K562 (cell line): ENCODE measurements around the gene TUB. TPM values are rescaled to one million over a fixed set of nuclear protein-coding genes. Genes with fewer than 3 reads are reported as not detected.

Source experiments
- ILF3 ChIP-seq: fragments of 450-650 bp; IDR thresholded peaks from 2 replicates; pipeline ENCODE4 v1.6.1; 2018; ENCODE audit warnings: antibody characterized with exemption, mild to moderate bottlenecking, moderate library complexity, borderline replicate concordance
- KDM2B ChIP-seq: fragments of 250-450 bp; sonication (Bioruptor Pico); IDR thresholded peaks from 2 replicates; pipeline ENCODE4 v1.8.0; 2021; ENCODE audit warnings: mild to moderate bottlenecking, moderate library complexity
- POLR2B ChIP-seq: fragments of 450-650 bp; IDR thresholded peaks from 2 replicates; pipeline ENCODE4 v1.6.1; 2018; ENCODE audit warnings: low read depth; ENCODE audit not compliant: partially characterized antibody
- TOE1 ChIP-seq, 2 experiments: fragments of 450-650 bp in 1 of 2; sonication (generic) in 1 of 2; formaldehyde crosslinking in 1 of 2; IDR thresholded peaks; 2 replicates each; pipeline versions ENCODE4 v1.7.1 to v1.8.0; 2016 to 2022; ENCODE audit warnings: borderline replicate concordance in 2 of 2, mild to moderate bottlenecking in 2 of 2, antibody characterized with exemption in 1 of 2, inconsistent platforms in 1 of 2, low read depth in 1 of 2, missing genetic modification reagents in 1 of 2, moderate library complexity in 1 of 2
- ZBTB9 ChIP-seq: fragments of 450-650 bp; formaldehyde crosslinking; IDR thresholded peaks from 2 replicates; pipeline ENCODE4 v1.4.0; 2020; ENCODE audit warnings: mild to moderate bottlenecking, moderate library complexity
- ZZZ3 ChIP-seq: fragments of 450-650 bp; IDR thresholded peaks from 2 replicates; pipeline ENCODE4 v1.6.1; 2016; ENCODE audit warnings: antibody characterized with exemption, mild to moderate bottlenecking, moderate library complexity
- polyA plus RNA-seq, 8 experiments: library from polyadenylated mRNA; depleted of rRNA in 4 of 8; stranded (reverse) in 5 of 8; unstranded in 3 of 8; fragments of >200 nt; fragmentation: Nextera tagmentation in 2 of 8; fragmentation: Illumina TruSeq in 1 of 8; extraction: Ambion mirVana in 2 of 8; extraction: Trizol in 1 of 8; gene quantifications; 2 replicates each; pipeline versions ENCODE4 v1.2.1 to v1.2.3, GENCODE V29; 2011 to 2014; ENCODE audit warnings: inconsistent platforms in 1 of 8, missing spikeins in 1 of 8
- total RNA-seq, 7 experiments: library from RNA; depleted of rRNA in 6 of 7; stranded (reverse); fragments of >200 nt in 6 of 7; fragmentation: Illumina TruSeq in 2 of 7; extraction: Trizol in 2 of 7; gene quantifications; 2 replicates each; pipeline versions ENCODE4 v1.2.1 to v1.2.3, GENCODE V29; 2011 to 2021; ENCODE audit warnings: low replicate concordance in 1 of 7
- TF ChIP-seq, protein P1 (sequence below), 2 experiments: IDR thresholded peaks; 2 replicates each; pipeline ENCODE4 v1.6.1; 2012; ENCODE audit warnings: improper control_type of control experiment in 2 of 2, low read depth in 2 of 2, low read length in 2 of 2, borderline replicate concordance in 1 of 2
- TF ChIP-seq, protein P2 (sequence below): fragments of 450-650 bp; formaldehyde crosslinking; conservative IDR thresholded peaks from 2 replicates; pipeline ENCODE4 v1.4.0; 2022; ENCODE audit warnings: mild to moderate bottlenecking, missing genetic modification characterization

Gene TUB
- total and polyA plus RNA-seq, 9 of the 15 experiments (the other 6 are each of a cell fraction or from before 2014, with no cell fraction given), result not detected

DNA sequence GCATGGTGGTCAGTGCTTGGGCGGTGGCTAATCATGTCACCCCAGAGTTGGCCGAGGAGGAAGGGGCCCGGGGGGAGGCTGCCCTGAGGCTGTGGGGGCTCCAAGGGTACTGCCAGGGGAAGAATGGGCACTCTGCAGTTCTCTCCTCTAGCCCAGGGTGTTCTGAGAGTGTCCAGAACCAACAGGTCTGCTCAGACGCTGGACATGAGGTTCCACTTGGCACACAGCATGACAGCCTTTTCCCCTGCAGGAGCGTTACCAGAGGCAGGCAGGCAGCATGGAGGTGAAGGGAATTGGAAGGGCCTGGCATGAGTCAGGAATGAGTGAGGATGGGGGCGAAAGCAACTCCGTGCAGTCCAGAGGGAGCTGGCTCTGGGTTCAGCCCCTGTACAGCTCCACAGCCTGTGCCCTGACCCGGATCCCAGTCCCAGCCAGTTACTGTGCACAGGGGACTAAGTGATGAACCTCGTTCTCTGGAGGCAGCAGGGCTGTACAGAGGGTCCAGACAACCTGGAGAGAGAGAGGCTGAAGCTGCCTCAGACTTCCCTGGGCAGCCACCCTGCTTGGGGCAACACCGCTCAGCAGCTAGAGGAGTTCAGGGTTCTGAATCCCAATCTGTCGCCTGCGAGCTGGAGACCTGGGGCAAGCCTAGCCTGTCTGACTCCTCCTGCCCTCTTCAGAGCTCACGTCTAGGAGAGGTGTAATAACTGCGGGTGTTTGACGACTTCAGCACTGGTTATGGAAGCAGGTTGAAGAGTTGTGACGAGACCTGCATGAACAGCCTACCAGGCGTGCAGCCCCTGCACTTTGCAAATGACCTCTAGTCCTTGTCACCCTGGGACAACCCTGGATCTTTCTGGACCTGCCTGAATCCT is 14.7 kb upstream of the TUB start (continued):
- TF ChIP-seq ILF3 (no peak), ZBTB9 (CRISPR knock-in tag) (no peak), TOE1 (IDR thresholded peaks at IDR 0.05; ENCODE audit: borderline replicate concordance) (no peak), TOE1 (CRISPR knock-in tag; IDR thresholded peaks at IDR 0.05; ENCODE audit: borderline replicate concordance, low read depth) (no peak), KDM2B (no peak), ZZZ3 (no peak), POLR2B (no peak)
- TF ChIP-seq, protein P1, sequence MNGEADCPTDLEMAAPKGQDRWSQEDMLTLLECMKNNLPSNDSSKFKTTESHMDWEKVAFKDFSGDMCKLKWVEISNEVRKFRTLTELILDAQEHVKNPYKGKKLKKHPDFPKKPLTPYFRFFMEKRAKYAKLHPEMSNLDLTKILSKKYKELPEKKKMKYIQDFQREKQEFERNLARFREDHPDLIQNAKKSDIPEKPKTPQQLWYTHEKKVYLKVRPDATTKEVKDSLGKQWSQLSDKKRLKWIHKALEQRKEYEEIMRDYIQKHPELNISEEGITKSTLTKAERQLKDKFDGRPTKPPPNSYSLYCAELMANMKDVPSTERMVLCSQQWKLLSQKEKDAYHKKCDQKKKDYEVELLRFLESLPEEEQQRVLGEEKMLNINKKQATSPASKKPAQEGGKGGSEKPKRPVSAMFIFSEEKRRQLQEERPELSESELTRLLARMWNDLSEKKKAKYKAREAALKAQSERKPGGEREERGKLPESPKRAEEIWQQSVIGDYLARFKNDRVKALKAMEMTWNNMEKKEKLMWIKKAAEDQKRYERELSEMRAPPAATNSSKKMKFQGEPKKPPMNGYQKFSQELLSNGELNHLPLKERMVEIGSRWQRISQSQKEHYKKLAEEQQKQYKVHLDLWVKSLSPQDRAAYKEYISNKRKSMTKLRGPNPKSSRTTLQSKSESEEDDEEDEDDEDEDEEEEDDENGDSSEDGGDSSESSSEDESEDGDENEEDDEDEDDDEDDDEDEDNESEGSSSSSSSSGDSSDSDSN (IDR thresholded peaks at IDR 0.05; ENCODE audit: borderline replicate concordance in 1 of 2, low read depth in 2 of 2, low read length in 2 of 2), result no peak
- TF ChIP-seq, protein P2, sequence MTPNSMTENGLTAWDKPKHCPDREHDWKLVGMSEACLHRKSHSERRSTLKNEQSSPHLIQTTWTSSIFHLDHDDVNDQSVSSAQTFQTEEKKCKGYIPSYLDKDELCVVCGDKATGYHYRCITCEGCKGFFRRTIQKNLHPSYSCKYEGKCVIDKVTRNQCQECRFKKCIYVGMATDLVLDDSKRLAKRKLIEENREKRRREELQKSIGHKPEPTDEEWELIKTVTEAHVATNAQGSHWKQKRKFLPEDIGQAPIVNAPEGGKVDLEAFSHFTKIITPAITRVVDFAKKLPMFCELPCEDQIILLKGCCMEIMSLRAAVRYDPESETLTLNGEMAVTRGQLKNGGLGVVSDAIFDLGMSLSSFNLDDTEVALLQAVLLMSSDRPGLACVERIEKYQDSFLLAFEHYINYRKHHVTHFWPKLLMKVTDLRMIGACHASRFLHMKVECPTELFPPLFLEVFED (CRISPR knock-in tag), result no peak
- TF ChIP-seq, all 486 proteins: peak for 0
